ENCODE results near the gene GAB4. TPM values are rescaled to one million over a fixed set of nuclear protein-coding genes. Genes with fewer than 3 reads are reported as not detected.

Gene GAB4
- total and polyA plus RNA-seq, 9 donors = not detected

GRCh38 chr22:17007257-17007656 is 765 bp downstream of the GAB4 start:
- H3K4me3 ChIP-seq = no peak overlapping the region
- WGBS, 3 donors = 15 to 30% (median 25%) methylated on average over 22 of the region's 22 CpGs
- no peak for DNase-seq
- intact Hi-C loops (cut with DNase I) = no loop called here
- H3K27ac ChIP-seq = no peak overlapping the region
- no peak for TF ChIP-seq POLR2A (IDR thresholded peaks at IDR 0.05)
- no peak for TF ChIP-seq EP300 (IDR thresholded peaks at IDR 0.05)
- TF ChIP-seq, protein P1, sequence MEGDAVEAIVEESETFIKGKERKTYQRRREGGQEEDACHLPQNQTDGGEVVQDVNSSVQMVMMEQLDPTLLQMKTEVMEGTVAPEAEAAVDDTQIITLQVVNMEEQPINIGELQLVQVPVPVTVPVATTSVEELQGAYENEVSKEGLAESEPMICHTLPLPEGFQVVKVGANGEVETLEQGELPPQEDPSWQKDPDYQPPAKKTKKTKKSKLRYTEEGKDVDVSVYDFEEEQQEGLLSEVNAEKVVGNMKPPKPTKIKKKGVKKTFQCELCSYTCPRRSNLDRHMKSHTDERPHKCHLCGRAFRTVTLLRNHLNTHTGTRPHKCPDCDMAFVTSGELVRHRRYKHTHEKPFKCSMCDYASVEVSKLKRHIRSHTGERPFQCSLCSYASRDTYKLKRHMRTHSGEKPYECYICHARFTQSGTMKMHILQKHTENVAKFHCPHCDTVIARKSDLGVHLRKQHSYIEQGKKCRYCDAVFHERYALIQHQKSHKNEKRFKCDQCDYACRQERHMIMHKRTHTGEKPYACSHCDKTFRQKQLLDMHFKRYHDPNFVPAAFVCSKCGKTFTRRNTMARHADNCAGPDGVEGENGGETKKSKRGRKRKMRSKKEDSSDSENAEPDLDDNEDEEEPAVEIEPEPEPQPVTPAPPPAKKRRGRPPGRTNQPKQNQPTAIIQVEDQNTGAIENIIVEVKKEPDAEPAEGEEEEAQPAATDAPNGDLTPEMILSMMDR (IDR thresholded peaks at IDR 0.05) = no peak
- H3K4me1 ChIP-seq (ENCODE audit: insufficient read depth) = no peaks in the 10 kb centered on the region
- no peaks in the 10 kb centered on the region for H3K36me3 ChIP-seq
- H3K9me3 ChIP-seq = peaks cover 0 to 8% of the 10 kb centered on the region in 2 donors
- no peaks in the 10 kb centered on the region for H3K27me3 ChIP-seq

GRCh38 chr22:16989915-16990314 is 18.1 kb downstream of the GAB4 start:
- intact Hi-C loops (cut with DNase I) = no loop called here
- 71 to 82% (median 73%) methylated on average over 6 of the region's 6 CpGs for WGBS, 3 donors
- H3K4me1 ChIP-seq (ENCODE audit: insufficient read depth) = no peaks in the 10 kb centered on the region
- no peaks in the 10 kb centered on the region for H3K36me3 ChIP-seq
- H3K9me3 ChIP-seq = no peaks in the 10 kb centered on the region
- no peak overlapping the region for H3K27ac ChIP-seq
- no peaks in the 10 kb centered on the region for H3K27me3 ChIP-seq
- no peak overlapping the region for H3K4me3 ChIP-seq
- DNase-seq = no peak
- TF ChIP-seq, protein P1 (IDR thresholded peaks at IDR 0.05) = no peak
- TF ChIP-seq POLR2A (IDR thresholded peaks at IDR 0.05) (no peak), EP300 (IDR thresholded peaks at IDR 0.05) (no peak)

DNA sequence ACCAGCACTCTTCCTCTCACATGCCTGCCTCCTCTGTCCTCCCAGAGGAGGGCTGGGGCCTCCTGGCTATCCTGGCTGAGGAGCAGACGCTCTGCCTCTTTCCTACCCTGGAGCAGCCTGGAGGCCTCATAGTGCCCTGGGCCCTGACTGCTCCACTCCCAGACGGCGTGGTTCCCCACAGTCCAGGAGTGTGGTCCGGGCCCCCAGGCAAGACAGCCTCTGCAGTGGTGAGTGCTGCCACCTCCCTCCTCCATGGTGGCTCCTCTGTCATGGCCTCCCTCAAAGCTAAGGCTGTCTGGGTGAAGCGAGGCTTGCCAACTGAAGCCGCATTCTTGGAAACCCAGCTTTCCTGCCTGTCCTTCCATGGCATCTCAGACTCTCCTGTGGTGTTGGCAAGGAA is 19.8 kb downstream of the GAB4 start:
- Histone ChIP-seq H3K27ac (no peak overlapping the region), H3K4me3 (no peak overlapping the region), H3K36me3 (no peaks in the 10 kb centered on the region), H3K4me1 (ENCODE audit: insufficient read depth) (no peaks in the 10 kb centered on the region), H3K9me3 (no peaks in the 10 kb centered on the region), H3K27me3 (no peaks in the 10 kb centered on the region)
- WGBS, 3 donors = 71 to 81% (median 75%) methylated on average over 6 of the region's 6 CpGs
- no peak for DNase-seq
- TF ChIP-seq EP300 (IDR thresholded peaks at IDR 0.05) = no peak
- no peak for TF ChIP-seq POLR2A (IDR thresholded peaks at IDR 0.05)
- TF ChIP-seq, protein P1 (IDR thresholded peaks at IDR 0.05) = no peak
- intact Hi-C loops (cut with DNase I) = no loop called here

DNA sequence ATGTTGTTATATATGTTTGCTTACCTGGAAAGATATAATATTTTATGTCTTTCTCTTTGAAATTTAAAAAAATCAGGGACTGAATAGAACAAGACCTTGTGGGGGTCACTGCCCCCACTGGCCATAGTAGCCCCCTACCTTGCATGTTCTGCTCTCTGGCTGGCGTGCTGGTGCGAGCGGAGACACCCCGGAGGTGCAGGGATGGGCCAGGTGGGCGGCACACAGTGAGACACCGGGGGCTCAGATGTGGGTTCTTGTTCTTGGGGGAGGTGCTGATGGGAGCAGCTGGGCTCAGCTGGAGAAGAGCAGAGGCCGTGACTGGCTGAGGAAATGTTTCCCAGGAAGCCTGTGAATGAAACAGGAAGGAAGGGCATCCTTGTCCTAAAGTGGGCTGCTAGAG is 20.2 kb downstream of the GAB4 start:
- no peak overlapping the region for H3K4me3 ChIP-seq

More for the DNA sequence above, 20.2 kb downstream of the GAB4 start:
- H3K27ac ChIP-seq = no peak overlapping the region
- H3K4me1 ChIP-seq (ENCODE audit: insufficient read depth) = no peaks in the 10 kb centered on the region
- no peak for DNase-seq
- H3K27me3 ChIP-seq = no peaks in the 10 kb centered on the region
- H3K9me3 ChIP-seq = no peaks in the 10 kb centered on the region
- no peaks in the 10 kb centered on the region for H3K36me3 ChIP-seq
- intact Hi-C loops (cut with DNase I) = no loop called here
- 46 to 58% (median 50%) methylated on average over 7 of the region's 7 CpGs for WGBS, 3 donors
- TF ChIP-seq EP300 (IDR thresholded peaks at IDR 0.05) (no peak), POLR2A (IDR thresholded peaks at IDR 0.05) (no peak)
- TF ChIP-seq, protein P1 (IDR thresholded peaks at IDR 0.05) = no peak
